Epidermal melanocyte (primary cell): Measurements from ENCODE around the gene DIAPH3.

ENCODE experiments used
- DNase-seq: peaks from one replicate; pipeline ENCODE4 v3.0.0; 2011; ENCODE audit warnings: low spot score; ENCODE audit not compliant: insufficient read length

Gene DIAPH3

GRCh38 chr13:59963383-59963782, 200.3 kb downstream of the DIAPH3 start:
- DNase-seq = no peak

DNA sequence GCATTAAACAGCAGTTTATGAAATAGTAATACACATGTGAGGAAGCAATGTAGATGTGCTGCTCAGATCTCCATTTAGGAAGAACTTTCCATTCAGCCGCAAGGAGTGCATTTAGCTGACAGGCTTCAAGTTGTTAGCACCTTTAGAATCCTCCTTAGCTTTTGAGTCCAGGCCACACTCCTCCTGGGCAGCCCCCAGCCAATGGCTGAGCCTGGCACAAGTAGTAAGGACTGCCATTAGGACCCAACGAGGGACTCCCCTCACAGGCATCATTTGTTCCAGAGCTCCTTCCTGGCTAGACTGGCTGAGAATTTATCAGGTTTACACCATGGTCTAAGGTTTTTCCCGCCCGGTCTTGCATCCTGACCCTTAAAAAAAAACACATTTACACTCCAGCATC, 201.4 kb downstream of the DIAPH3 start:
- DNase-seq = no peak

- no peak for DNase-seq
These were observed 203.0 kb downstream of the DIAPH3 start for GRCh38 chr13:59960683-59961082.

- no peak for DNase-seq
These were observed 206.3 kb downstream of the DIAPH3 start for GRCh38 chr13:59957438-59957837.

DNA sequence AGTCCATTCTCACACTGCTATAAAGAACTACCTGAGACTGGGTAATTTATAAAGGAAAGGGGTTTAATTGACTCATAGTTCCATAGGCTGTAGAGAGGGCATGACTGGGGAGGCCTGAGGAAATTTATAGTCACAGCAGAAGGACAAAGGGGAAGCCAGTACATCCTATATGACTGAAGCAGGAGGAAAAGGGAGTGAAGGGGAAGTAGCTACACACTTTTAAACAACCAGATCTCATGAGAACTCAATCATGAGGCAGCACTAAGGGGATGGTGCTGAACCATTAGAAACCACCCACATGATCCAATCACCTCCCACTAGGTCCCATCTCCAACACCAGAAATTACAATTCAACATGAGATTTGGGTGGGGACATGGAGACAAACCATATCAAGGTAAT, 209.1 kb downstream of the DIAPH3 start:
- DNase-seq = no peak

- no peak for DNase-seq
These were observed 212.7 kb downstream of the DIAPH3 start for GRCh38 chr13:59951011-59951410.

- DNase-seq = no peak
These were observed 213.5 kb downstream of the DIAPH3 start for GRCh38 chr13:59950266-59950665.

DNA sequence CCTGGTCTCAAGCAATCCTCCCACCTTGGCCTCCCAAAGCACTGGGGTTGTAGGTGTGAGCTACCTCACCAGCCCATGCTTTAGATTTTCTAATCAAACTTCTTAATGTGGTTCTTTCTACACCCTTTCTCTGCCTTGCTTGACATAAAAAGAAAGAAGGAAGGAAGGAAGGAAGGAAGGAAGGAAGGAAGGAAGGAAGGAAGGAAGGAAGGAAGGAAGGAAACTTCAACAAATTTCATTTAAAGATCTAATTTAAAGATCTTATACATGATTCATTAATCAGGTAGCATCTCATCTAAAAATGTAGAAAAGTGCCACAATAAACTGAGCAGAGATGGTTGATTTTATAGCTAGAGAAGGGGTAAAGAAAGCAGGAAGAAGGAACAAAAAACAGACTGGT, 215.0 kb downstream of the DIAPH3 start:
- no peak for DNase-seq

GRCh38 chr13:59946944-59947343, 216.8 kb downstream of the DIAPH3 start:
- DNase-seq = no peak

DNA sequence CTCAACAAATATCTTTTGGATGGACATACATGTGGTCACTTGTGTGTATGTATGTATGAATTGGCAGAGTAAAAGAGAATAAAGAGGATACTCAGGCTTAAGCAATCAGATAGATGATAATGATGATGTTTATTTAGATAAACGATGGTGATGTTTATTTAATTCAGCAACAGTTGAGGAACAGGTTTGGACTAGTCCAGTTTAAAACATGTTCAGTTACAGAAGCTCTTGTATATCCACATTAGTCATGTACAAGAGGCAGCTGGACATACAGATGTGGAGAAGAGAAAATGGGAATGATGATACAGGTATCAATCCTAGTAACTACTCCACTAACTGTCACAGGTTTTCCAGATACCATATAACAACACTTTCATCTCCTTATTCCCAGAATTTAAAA, 232.1 kb downstream of the DIAPH3 start:
- no peak for DNase-seq

DNA sequence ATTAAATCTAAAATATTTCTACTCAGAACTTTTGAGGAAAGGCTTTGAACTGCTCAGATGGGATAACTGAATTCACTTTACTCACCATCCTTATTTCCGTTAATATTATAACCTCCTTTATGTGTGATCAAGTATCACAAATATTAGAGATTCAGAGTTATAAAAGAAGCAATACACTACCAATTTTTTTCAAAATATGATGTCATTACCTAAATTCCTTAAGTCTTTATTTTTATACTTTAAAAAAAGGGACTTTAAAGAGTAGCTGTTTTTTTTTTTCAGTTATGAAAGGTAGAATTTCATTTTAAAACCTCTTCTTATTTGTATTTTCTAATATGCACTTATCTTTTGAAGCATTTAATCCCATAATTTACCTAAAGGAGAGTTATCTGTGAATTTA, 239.5 kb downstream of the DIAPH3 start:
- DNase-seq = no peak

GRCh38 chr13:59915252-59915651, 248.5 kb downstream of the DIAPH3 start:
- no peak for DNase-seq

DNA sequence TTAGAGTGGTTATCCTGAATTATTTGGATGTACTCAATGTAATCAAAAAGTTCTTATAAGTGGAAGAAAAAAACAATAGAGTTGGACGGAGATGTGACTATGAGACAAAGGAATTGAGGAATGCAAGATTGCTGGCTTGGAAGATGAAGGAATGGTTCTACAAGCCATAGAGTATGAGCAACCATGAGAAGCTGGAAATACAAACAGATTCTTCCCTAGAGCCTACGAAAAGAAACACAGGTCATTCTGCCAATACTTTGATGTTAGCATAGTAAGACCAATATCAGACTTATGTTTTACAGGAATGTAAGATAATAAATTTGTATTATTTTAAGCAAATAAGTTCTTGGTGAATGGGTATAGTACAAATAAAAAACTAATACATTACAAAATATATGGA, 249.2 kb downstream of the DIAPH3 start:
- no peak for DNase-seq

GRCh38 chr13:59906413-59907049, 257.2 kb downstream of the DIAPH3 start:
- DNase-seq = no peak

- no peak for DNase-seq
These were observed 262.5 kb downstream of the DIAPH3 start for GRCh38 chr13:59901191-59901590.

- DNase-seq = no peak
These were observed 265.7 kb downstream of the DIAPH3 start for GRCh38 chr13:59898066-59898465.

- DNase-seq = no peak
These were observed 270.5 kb downstream of the DIAPH3 start for GRCh38 chr13:59893266-59893665.

- no peak for DNase-seq
These were observed 272.7 kb downstream of the DIAPH3 start for GRCh38 chr13:59891053-59891452.

DNA sequence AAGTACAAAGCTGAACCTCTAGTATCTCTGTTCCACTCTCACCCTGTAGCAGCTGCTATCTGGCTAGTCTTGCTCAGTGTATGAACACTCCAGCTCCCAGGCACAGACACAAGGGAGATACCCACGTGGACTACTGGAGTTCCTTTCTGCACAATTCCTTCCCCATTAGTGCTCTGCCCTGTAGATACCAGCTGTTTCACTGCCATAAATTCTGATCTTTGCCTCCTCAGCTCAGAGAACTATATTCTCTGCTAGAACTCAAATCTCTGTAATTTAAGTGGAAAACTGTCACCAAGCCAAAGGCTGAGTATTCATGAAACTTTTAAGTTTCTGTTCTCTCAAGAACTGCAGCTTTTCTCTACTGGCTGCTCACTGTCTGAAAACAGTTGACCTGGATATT, 273.7 kb downstream of the DIAPH3 start:
- DNase-seq = no peak

- no peak for DNase-seq
These were observed 275.3 kb downstream of the DIAPH3 start for GRCh38 chr13:59888408-59888807.

- DNase-seq = no peak
These were observed 278.7 kb downstream of the DIAPH3 start for GRCh38 chr13:59885076-59885475.

DNA sequence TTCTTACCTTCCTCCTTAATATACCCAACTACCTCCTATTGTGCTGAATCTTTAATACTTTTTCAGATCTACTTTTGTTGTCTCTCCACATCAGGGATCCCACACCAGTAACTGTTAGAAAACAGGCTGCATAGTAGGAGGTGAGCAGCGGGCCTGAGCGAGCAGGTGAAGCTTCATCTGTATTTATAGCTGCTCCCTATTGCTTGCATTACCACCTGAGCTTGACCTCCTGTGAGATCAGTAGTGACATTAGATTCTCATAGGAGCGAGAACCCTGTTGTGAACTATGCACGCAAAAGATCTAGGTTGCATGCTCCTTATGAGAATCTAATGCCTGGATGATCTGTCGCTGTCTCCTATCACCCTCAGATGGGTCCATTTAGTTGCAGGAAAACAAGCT, 279.8 kb downstream of the DIAPH3 start:
- no peak for DNase-seq

GRCh38 chr13:59880468-59880867, 283.3 kb downstream of the DIAPH3 start:
- no peak for DNase-seq

- no peak for DNase-seq
These were observed 284.4 kb downstream of the DIAPH3 start for GRCh38 chr13:59879281-59879680.
